ENCODE measurements around the gene MCM3AP. TPM values are rescaled to one million over a fixed set of nuclear protein-coding genes. Genes with fewer than 3 reads are reported as not detected.
A peak's percentile ranks its signal among the peaks of the same experiment; 100 is the strongest.

The MCM3AP gene
- total RNA-seq, 1 experiment from 2014 or later = 57.8 TPM

DNA sequence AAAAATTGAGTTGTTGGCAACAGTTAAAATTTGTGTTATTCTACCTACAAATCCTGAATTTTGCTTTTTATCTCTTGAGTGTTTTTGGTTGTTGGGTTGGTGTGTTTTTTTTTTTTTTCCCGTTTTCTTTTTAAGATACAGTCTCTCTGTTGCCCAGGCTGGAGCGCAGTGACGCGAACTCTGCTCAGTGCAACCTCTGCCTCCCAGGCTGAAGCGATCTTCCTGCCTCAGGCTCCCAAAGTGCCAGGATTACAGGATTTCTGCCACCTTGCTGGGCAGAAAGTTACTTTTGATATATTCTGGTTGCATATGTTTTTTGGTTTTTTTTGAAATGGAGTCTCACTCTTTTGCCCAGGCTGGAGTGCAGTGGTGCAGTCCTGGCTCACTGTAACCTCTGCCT lies 42.7 kb upstream of the MCM3AP start:
- intact Hi-C loops (cut with micrococcal nuclease; ENCODE audit: unreplicated experiment) = no loop called here
- Histone ChIP-seq H3K4me1 (replicated peaks; ENCODE audit: insufficient read depth) (peaks cover 10% of the 10 kb centered on the region), H3F3A (ENCODE audit: insufficient read depth, low read depth) (peaks cover 8% of the 10 kb centered on the region; the same call in 1 of the 2 replicates), H3K79me2 (ENCODE audit: low read depth) (peaks cover 40% of the 10 kb centered on the region), H3K9me3 (ENCODE audit: insufficient read depth, low read depth) (no peaks in the 10 kb centered on the region), H3K4me3 (no peak overlapping the region), H3K4me2 (no peak overlapping the region), H3K9me2 (ENCODE audit: insufficient read depth) (no peaks in the 10 kb centered on the region), H3K36me3 (ENCODE audit: low read depth) (no peaks in the 10 kb centered on the region), H4K20me1 (ENCODE audit: insufficient read depth) (peaks cover 4% of the 10 kb centered on the region; the same call in 1 of the 2 replicates), H2AFZ (no peak overlapping the region), H3K27ac (no peak overlapping the region), H3K27me3 (ENCODE audit: insufficient read depth, low read depth) (no peaks in the 10 kb centered on the region)
- no peak for DNase-seq
- BruUV-seq (replicated peaks) = no TSS peak
- ChIA-PET POLR2A (ENCODE audit: unreplicated experiment) (no interaction called here), CTCF (no interaction called here)
- TF ChIP-seq, protein P1, sequence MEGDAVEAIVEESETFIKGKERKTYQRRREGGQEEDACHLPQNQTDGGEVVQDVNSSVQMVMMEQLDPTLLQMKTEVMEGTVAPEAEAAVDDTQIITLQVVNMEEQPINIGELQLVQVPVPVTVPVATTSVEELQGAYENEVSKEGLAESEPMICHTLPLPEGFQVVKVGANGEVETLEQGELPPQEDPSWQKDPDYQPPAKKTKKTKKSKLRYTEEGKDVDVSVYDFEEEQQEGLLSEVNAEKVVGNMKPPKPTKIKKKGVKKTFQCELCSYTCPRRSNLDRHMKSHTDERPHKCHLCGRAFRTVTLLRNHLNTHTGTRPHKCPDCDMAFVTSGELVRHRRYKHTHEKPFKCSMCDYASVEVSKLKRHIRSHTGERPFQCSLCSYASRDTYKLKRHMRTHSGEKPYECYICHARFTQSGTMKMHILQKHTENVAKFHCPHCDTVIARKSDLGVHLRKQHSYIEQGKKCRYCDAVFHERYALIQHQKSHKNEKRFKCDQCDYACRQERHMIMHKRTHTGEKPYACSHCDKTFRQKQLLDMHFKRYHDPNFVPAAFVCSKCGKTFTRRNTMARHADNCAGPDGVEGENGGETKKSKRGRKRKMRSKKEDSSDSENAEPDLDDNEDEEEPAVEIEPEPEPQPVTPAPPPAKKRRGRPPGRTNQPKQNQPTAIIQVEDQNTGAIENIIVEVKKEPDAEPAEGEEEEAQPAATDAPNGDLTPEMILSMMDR (conservative IDR thresholded peaks at IDR 0.05) = no peak
- TF ChIP-seq EZH2 (IDR thresholded peaks at IDR 0.05; ENCODE audit: low read depth) = no peak

DNA sequence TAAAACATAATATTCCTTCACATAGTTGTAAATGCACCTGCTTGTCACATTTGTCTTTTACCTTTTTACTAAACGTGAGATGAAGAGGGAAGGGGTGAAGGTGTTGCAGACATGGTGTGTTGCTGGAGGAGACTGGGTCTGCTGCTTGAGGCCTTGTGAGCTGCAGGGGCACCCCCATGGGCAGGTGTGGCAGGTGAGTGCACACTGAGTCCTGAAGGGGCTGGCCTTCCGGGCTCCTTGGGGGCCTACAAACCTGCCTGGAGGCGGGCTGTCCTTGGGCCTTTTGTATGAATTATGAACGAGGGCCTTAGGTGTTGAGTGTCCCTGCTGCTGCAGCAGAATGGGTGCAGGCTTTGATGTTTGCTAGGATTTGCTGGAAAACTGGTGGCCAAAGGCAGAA lies 42.3 kb upstream of the MCM3AP start:
- POLR2A ChIA-PET (ENCODE audit: unreplicated experiment) = no interaction called here
- no peak overlapping the region for H2AFZ ChIP-seq
- no peak overlapping the region for H3K27ac ChIP-seq
- H3K9me3 ChIP-seq (ENCODE audit: insufficient read depth, low read depth) = no peaks in the 10 kb centered on the region
- no peaks in the 10 kb centered on the region for H3K9me2 ChIP-seq (ENCODE audit: insufficient read depth)
- no peaks in the 10 kb centered on the region for H3K27me3 ChIP-seq (ENCODE audit: insufficient read depth, low read depth)
- peaks cover 8% of the 10 kb centered on the region; the same call in 1 of the 2 replicates for H3F3A ChIP-seq (ENCODE audit: insufficient read depth, low read depth)
- H3K4me2 ChIP-seq = no peak overlapping the region
- H3K79me2 ChIP-seq (ENCODE audit: low read depth) = peaks cover 45% of the 10 kb centered on the region
- peaks cover 10% of the 10 kb centered on the region for H3K4me1 ChIP-seq (replicated peaks; ENCODE audit: insufficient read depth)
- no peak overlapping the region for H3K4me3 ChIP-seq
- TF ChIP-seq, protein P1 (conservative IDR thresholded peaks at IDR 0.05) = no peak
- no peak for TF ChIP-seq EZH2 (IDR thresholded peaks at IDR 0.05; ENCODE audit: low read depth)
- intact Hi-C loops (cut with micrococcal nuclease; ENCODE audit: unreplicated experiment) = no loop called here
- DNase-seq = no peak
- H4K20me1 ChIP-seq (ENCODE audit: insufficient read depth) = peaks cover 4% of the 10 kb centered on the region; the same call in 1 of the 2 replicates
- H3K36me3 ChIP-seq (ENCODE audit: low read depth) = no peaks in the 10 kb centered on the region
- CTCF ChIA-PET = no interaction called here
- no TSS peak for BruUV-seq (replicated peaks)

DNA sequence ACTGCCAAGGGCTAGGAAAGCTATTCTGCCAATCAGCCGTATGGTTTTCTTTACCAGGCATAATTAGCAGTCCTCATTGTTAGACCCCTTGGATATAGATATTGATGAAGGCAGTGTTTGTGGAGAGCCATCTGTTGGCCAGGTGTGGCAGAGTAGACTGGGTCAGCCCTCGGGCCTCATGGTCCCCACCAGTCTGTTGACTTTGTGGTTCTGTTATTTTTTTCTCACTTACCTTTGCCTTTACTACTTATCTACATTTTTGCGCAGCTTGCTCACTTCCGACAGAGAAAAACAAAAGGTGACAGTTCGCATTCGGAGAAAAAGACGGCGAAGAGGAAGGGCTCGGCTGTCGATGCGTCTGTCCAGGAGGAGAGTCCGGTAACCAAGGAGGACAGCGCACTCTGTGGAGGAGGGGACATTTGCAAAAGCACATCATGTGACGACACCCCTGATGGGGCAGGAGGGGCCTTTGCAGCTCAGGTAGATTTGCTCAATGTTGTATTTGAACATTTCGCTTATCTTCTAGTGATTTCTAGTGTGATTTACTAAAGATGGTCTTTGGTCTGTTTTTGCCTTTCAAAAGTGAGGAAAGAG lies 40.8 kb upstream of the MCM3AP start:
- no peaks in the 10 kb centered on the region for H3K36me3 ChIP-seq (ENCODE audit: low read depth)
- no peaks in the 10 kb centered on the region for H3K27me3 ChIP-seq (ENCODE audit: insufficient read depth, low read depth)
- H3K9me3 ChIP-seq (ENCODE audit: insufficient read depth, low read depth) = no peaks in the 10 kb centered on the region
- ChIA-PET CTCF (interaction anchor here (0.9 to 1.4 kb wide), 2 partner anchors 12 to 183 kb away, joined by 4 to 5 read pairs; no protein-coding TSS in a partner anchor), POLR2A (ENCODE audit: unreplicated experiment) (no interaction called here)
- peaks cover 8% of the 10 kb centered on the region; the same call in 1 of the 2 replicates for H3F3A ChIP-seq (ENCODE audit: insufficient read depth, low read depth)
- peak overlapping the region; percentile 99 for H3K4me2 ChIP-seq
- no peak for TF ChIP-seq EZH2 (IDR thresholded peaks at IDR 0.05; ENCODE audit: low read depth)
- TF ChIP-seq, protein P1 (conservative IDR thresholded peaks at IDR 0.05) = no peak
- DNase-seq = peak; percentile 20 to 46
- H3K4me1 ChIP-seq (replicated peaks; ENCODE audit: insufficient read depth) = peaks cover 14% of the 10 kb centered on the region
- H3K79me2 ChIP-seq (ENCODE audit: low read depth) = peaks cover 57% of the 10 kb centered on the region
- H3K4me3 ChIP-seq = peak overlapping the region; percentile 71
- intact Hi-C loops (cut with micrococcal nuclease; ENCODE audit: unreplicated experiment) = loop anchor here (1.0 kb wide), 1 partner anchor 179 kb away; no protein-coding TSS in a partner anchor
- H2AFZ ChIP-seq = no peak overlapping the region
- H3K27ac ChIP-seq = no peak overlapping the region
- TSS peak; percentile 26 for BruUV-seq (replicated peaks)
- no peaks in the 10 kb centered on the region for H3K9me2 ChIP-seq (ENCODE audit: insufficient read depth)
- peaks cover 4% of the 10 kb centered on the region; the same call in 1 of the 2 replicates for H4K20me1 ChIP-seq (ENCODE audit: insufficient read depth)
